Esophagus muscularis mucosa (tissue), 4 donors: ENCODE data around the gene RAB3D. TPM values are rescaled to one million over a fixed set of nuclear protein-coding genes. Genes with fewer than 3 reads are reported as not detected.
A peak's percentile ranks its signal among the peaks of the same experiment; 100 is the strongest.

Experiments
- DNase-seq: peaks from one replicate; pipeline ENCODE4 v3.0.0-alpha.2; 2017; ENCODE audit errors: extremely low spot score
- H3K27ac ChIP-seq, 4 donors: fragments of 200-600 bp; sonication (generic); replicated peaks in 1 of 4; 1 replicate in 3 of 4; 2 replicates in 1 of 4; pipeline ENCODE4 v1.5.1; 2016 to 2019; ENCODE audit warnings: mild to moderate bottlenecking in 1 of 4
- H3K27me3 ChIP-seq, 4 donors: fragments of 200-600 bp; sonication (generic); one replicate each; pipeline versions ENCODE4 v1.5.1 to v1.6.0; 2016 to 2019
- H3K36me3 ChIP-seq, 4 donors: fragments of 200-600 bp; sonication (generic); one replicate each; pipeline ENCODE4 v1.5.1; 2016 to 2019
- H3K4me1 ChIP-seq, 4 donors: fragments of 200-600 bp; sonication (generic); one replicate each; pipeline ENCODE4 v1.5.1; 2016 to 2019
- H3K4me3 ChIP-seq, 4 donors: fragments of 200-600 bp; sonication (generic); 1 replicate in 2 of 4; 2 replicates in 2 of 4; pipeline ENCODE4 v1.5.1; 2016 to 2019; ENCODE audit warnings: mild to moderate bottlenecking in 4 of 4, moderate library complexity in 1 of 4
- H3K9me3 ChIP-seq, 4 donors: fragments of 200-600 bp; sonication (generic); 1 replicate in 3 of 4; 2 replicates in 1 of 4; pipeline ENCODE4 v1.5.1; 2016 to 2019
- EP300 ChIP-seq: sonication (generic); formaldehyde crosslinking; IDR thresholded peaks from one replicate; pipeline ENCODE4 v1.6.1; 2017; ENCODE audit warnings: antibody characterized with exemption
- POLR2A ChIP-seq: fragments of 450-650 bp; IDR thresholded peaks from one replicate; pipeline ENCODE4 v1.6.1; 2017; ENCODE audit warnings: antibody characterized with exemption, moderate library complexity, mild to moderate bottlenecking, low read depth
- POLR2AphosphoS5 ChIP-seq, 2 donors: sonication (generic); formaldehyde crosslinking; IDR thresholded peaks; one replicate each; pipeline ENCODE4 v1.6.1; 2017; ENCODE audit warnings: antibody characterized with exemption in 2 of 2
- WGBS: methylation state at CpG from one replicate; pipeline ENCODE4 v1.1.5; 2018; 5-methylcytosine and 5-hydroxymethylcytosine counted together
- intact Hi-C: fragments of 100-400 bp; cut with DNase I; formaldehyde crosslinking; loops from one replicate; pipeline ENCODE4 v1.15.1; 2023
- total RNA-seq, 4 donors: library from RNA; depleted of rRNA; stranded (reverse); fragments of >200 nt; gene quantifications; one replicate each; pipeline versions ENCODE4 v1.1.0 to v1.2.1, GENCODE V29; 2016
- TF ChIP-seq, protein P1 (sequence below), 3 experiments: fragments of 200-600 bp in 2 of 3; fragments of 450-650 bp in 1 of 3; sonication (generic) in 2 of 3; IDR thresholded peaks; one replicate each; pipeline ENCODE4 v1.5.1; 2017 to 2019; ENCODE audit warnings: antibody characterized with exemption in 3 of 3, mild to moderate bottlenecking in 2 of 3, moderate library complexity in 1 of 3

RAB3D gene
- total RNA-seq, 4 donors from 2014 or later = 15.1 to 40.3 (median 27.9) TPM

DNA sequence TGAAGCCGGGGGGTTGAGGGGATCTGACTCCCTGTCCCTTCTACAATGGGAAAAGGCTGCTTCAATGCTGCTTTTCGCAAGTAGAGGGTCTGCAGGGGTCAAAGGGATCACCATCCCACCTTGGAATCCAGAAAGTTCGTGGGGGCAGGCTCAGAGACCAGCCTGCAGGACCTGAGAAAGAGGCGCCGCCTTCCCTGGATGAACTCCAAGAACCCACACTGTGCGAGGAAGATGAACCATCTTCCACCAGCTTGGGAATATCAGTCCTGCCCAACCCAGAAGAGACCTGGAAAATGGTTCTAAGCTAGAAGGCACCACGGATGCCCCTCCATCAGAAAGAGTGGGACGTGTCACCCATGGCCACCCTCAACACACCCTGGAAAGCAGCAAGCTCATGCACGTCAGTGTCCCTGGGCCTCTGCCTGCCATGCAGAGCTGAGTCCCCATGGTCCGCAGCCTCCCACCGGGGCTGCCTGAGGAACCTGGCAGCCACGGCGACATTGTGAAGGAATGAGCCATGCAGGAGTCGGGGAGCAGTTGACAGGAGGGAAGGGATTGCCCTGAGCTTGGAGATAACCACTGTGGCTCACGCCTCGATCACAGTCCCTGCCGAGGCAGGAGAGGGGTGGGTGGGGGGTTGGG, 14.6 kb downstream of the RAB3D start:
- TF ChIP-seq POLR2A = no peak
- TF ChIP-seq, protein P1, sequence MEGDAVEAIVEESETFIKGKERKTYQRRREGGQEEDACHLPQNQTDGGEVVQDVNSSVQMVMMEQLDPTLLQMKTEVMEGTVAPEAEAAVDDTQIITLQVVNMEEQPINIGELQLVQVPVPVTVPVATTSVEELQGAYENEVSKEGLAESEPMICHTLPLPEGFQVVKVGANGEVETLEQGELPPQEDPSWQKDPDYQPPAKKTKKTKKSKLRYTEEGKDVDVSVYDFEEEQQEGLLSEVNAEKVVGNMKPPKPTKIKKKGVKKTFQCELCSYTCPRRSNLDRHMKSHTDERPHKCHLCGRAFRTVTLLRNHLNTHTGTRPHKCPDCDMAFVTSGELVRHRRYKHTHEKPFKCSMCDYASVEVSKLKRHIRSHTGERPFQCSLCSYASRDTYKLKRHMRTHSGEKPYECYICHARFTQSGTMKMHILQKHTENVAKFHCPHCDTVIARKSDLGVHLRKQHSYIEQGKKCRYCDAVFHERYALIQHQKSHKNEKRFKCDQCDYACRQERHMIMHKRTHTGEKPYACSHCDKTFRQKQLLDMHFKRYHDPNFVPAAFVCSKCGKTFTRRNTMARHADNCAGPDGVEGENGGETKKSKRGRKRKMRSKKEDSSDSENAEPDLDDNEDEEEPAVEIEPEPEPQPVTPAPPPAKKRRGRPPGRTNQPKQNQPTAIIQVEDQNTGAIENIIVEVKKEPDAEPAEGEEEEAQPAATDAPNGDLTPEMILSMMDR (IDR thresholded peaks at IDR 0.05) = no peak
- TF ChIP-seq POLR2AphosphoS5 (IDR thresholded peaks at IDR 0.05) = no peak
- TF ChIP-seq EP300 = no peak
- peaks cover 4 to 51% (median 46%) of the 10 kb centered on the region in 4 donors for H3K36me3 ChIP-seq
- DNase-seq = no peak
- no peak overlapping the region for H3K4me3 ChIP-seq
- WGBS = 57% methylated on average over 5 of the region's 17 CpGs
- H3K9me3 ChIP-seq = no peaks in the 10 kb centered on the region
- no peaks in the 10 kb centered on the region for H3K27me3 ChIP-seq
- H3K4me1 ChIP-seq = peaks cover 18 to 40% (median 36%) of the 10 kb centered on the region in 4 donors
- H3K27ac ChIP-seq = peak overlapping the region; percentile 78 to 81 (median 81)
- intact Hi-C loops = no loop called here

GRCh38 chr19:11324079-11324661, 15.3 kb downstream of the RAB3D start:
- 23% methylated on average over 7 of the region's 10 CpGs for WGBS
- H3K27ac ChIP-seq = peak overlapping the region; percentile 78 to 81 (median 81)
- H3K4me3 ChIP-seq = peak overlapping the region in 1 of 4 donors; percentile 12
- intact Hi-C loops = no loop called here
- H3K9me3 ChIP-seq = no peaks in the 10 kb centered on the region
- no peak for TF ChIP-seq POLR2A
- TF ChIP-seq POLR2AphosphoS5 (IDR thresholded peaks at IDR 0.05) = peak; percentile 77 to 82
- TF ChIP-seq, protein P1 (IDR thresholded peaks at IDR 0.05) = no peak
- no peak for TF ChIP-seq EP300
- no peaks in the 10 kb centered on the region for H3K27me3 ChIP-seq
- no peak for DNase-seq
- H3K36me3 ChIP-seq = peaks cover 4 to 44% (median 39%) of the 10 kb centered on the region in 4 donors
- peaks cover 18 to 40% (median 36%) of the 10 kb centered on the region in 4 donors for H3K4me1 ChIP-seq

- intact Hi-C loops = no loop called here
- WGBS = 75% methylated on average over 5 of the region's 5 CpGs
- Histone ChIP-seq H3K27ac (peak overlapping the region; percentile 78 to 81 (median 81)), H3K36me3 (peaks cover 4 to 39% (median 34%) of the 10 kb centered on the region in 4 donors), H3K27me3 (no peaks in the 10 kb centered on the region), H3K4me1 (peaks cover 18 to 40% (median 36%) of the 10 kb centered on the region in 4 donors), H3K4me3 (no peak overlapping the region), H3K9me3 (no peaks in the 10 kb centered on the region)
- no peak for DNase-seq
- TF ChIP-seq, protein P1 (IDR thresholded peaks at IDR 0.05) = no peak
- TF ChIP-seq POLR2AphosphoS5 (IDR thresholded peaks at IDR 0.05) (no peak), POLR2A (no peak), EP300 (no peak)
Measured at GRCh38 chr19:11323601-11324078, 15.8 kb downstream of the RAB3D start.

- H3K9me3 ChIP-seq = no peaks in the 10 kb centered on the region
- WGBS = 52% methylated on average over 7 of the region's 7 CpGs
- H3K27me3 ChIP-seq = no peaks in the 10 kb centered on the region
- TF ChIP-seq POLR2AphosphoS5 (IDR thresholded peaks at IDR 0.05) = no peak
- no peak for TF ChIP-seq POLR2A
- no peak for TF ChIP-seq EP300
- TF ChIP-seq, protein P1 (IDR thresholded peaks at IDR 0.05) = no peak
- H3K4me1 ChIP-seq = peaks cover 18 to 40% (median 36%) of the 10 kb centered on the region in 4 donors
- intact Hi-C loops = no loop called here
- H3K4me3 ChIP-seq = no peak overlapping the region
- H3K36me3 ChIP-seq = peaks cover 4 to 27% (median 22%) of the 10 kb centered on the region in 4 donors
- no peak for DNase-seq
- peak overlapping the region; percentile 1 to 81 (median 24) for H3K27ac ChIP-seq
Measured at GRCh38 chr19:11322269-11323024, 17.0 kb downstream of the RAB3D start.
